22Rv1 (cell line): ENCODE results near the gene MRE11.

Source experiments
- ZFX ChIP-seq: fragments of 450-650 bp; IDR thresholded peaks from 2 replicates; pipeline ENCODE4 v1.6.1; 2017; ENCODE audit warnings: antibody characterized with exemption, borderline replicate concordance
- TF ChIP-seq, protein P1 (sequence below): fragments of 450-650 bp; IDR thresholded peaks from 2 replicates; pipeline ENCODE4 v1.5.1; 2017; ENCODE audit warnings: mild to moderate bottlenecking

DNA sequence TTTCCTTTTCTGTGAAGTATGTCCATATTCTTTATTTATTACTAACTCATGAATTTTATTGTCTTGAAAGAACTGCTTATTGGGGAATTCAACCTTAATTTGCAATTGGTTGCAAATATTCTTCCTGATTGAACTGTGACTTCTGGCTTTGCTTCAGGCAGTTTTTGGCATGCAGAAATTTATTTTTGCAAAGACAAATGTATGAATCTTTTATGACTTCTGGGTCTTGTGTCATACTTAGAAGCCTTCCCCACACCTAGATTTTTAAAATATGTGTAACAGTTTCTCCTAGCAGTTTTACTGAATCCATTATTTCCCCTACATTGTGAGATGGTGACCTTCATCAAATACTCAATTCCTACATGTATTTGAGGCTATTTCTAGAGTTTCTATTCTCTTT, 12.3 kb downstream of the MRE11 start:
- TF ChIP-seq, protein P1, sequence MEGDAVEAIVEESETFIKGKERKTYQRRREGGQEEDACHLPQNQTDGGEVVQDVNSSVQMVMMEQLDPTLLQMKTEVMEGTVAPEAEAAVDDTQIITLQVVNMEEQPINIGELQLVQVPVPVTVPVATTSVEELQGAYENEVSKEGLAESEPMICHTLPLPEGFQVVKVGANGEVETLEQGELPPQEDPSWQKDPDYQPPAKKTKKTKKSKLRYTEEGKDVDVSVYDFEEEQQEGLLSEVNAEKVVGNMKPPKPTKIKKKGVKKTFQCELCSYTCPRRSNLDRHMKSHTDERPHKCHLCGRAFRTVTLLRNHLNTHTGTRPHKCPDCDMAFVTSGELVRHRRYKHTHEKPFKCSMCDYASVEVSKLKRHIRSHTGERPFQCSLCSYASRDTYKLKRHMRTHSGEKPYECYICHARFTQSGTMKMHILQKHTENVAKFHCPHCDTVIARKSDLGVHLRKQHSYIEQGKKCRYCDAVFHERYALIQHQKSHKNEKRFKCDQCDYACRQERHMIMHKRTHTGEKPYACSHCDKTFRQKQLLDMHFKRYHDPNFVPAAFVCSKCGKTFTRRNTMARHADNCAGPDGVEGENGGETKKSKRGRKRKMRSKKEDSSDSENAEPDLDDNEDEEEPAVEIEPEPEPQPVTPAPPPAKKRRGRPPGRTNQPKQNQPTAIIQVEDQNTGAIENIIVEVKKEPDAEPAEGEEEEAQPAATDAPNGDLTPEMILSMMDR, result no peak
- no peak for TF ChIP-seq ZFX
